ENCODE data around the gene SLC25A1.

DNA sequence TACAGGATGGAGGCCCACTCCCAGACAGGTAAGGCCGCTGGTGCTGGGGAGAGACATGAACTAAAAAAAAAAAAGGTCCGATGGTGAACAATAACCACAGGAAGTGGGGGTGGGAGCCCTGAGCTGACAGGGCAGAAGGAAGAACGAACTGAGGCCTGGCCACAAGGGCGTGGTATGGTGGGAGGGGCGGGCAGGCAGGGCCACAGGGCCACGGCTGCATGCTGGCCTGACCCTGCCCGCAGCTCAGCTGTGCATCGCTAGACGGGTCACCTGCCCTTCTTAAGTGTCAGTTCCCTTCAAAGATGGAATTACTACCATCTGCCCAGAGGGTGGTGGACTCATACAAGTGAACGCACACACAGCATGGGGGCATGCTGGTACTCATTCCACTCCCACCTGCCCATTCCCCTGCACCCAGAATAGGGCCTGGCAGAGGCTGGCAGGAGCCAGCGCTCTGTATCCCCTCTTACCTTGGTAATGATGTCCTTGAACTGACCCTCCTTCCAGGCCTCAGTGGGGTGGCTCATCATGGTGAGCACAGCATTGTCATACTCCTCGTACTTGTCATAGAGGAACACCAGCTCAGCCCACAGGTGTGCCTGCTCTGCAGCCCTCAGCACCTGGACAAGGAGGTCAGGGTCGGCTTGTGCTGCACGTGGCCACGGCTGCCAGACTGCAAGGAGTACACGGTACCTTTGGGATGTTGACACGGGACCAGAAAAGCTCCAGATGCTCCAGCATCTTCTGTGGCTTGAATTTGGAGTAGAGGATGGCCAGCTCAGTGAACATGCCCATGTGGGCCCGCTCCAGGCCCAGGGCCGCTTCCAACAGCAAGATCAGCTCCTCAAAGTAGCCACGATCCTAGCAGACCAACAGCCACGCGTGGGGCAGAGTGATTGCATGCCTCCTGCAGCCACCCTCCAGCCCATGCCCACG, 17.5 kb upstream of the SLC25A1 start:
- TF ChIP-seq CTCF (IDR thresholded peaks at IDR 0.05; ENCODE audit: insufficient read depth, low read depth, low read length) (no peak), EZH2 (IDR thresholded peaks at IDR 0.05; ENCODE audit: insufficient read depth, low read length) (no peak)
